Activated naive CD4-positive, alpha-beta T cell (primary cell): ENCODE measurements around the gene ERG.

Experiments used
- DNase-seq, 4 experiments: peaks; one replicate each; lab custom pipeline; 2025; lab: John Stamatoyannopoulos, UW

The ERG gene

GRCh38 chr21:38472412-38473108 is 25.7 kb downstream of the ERG start:
- no peak for DNase-seq

- DNase-seq = no peak
These were observed 26.5 kb downstream of the ERG start for GRCh38 chr21:38471766-38472165.

- DNase-seq = no peak
These were observed 27.5 kb downstream of the ERG start for GRCh38 chr21:38470755-38471154.

GRCh38 chr21:38469642-38470041 is 28.6 kb downstream of the ERG start:
- DNase-seq = no peak

GRCh38 chr21:38468989-38469388 is 29.3 kb downstream of the ERG start:
- DNase-seq = no peak

- no peak for DNase-seq
These were observed 30.4 kb downstream of the ERG start for GRCh38 chr21:38467911-38468310.

- no peak for DNase-seq
These were observed 30.9 kb downstream of the ERG start for GRCh38 chr21:38467374-38467773.

GRCh38 chr21:38460171-38460742 is 38.0 kb downstream of the ERG start:
- DNase-seq = no peak

GRCh38 chr21:38459490-38459889 is 38.8 kb downstream of the ERG start:
- no peak for DNase-seq

- DNase-seq = no peak
These were observed 42.9 kb downstream of the ERG start for GRCh38 chr21:38455403-38455802.

- no peak for DNase-seq
These were observed 43.6 kb downstream of the ERG start for GRCh38 chr21:38454702-38455101.

GRCh38 chr21:38454161-38454560 is 44.1 kb downstream of the ERG start:
- no peak for DNase-seq

- no peak for DNase-seq
These were observed 49.4 kb downstream of the ERG start for GRCh38 chr21:38448671-38449385.

GRCh38 chr21:38447611-38448010 is 50.7 kb downstream of the ERG start:
- DNase-seq = no peak

- DNase-seq = no peak
These were observed 53.6 kb downstream of the ERG start for GRCh38 chr21:38444691-38445090.

GRCh38 chr21:38443110-38443509 is 55.2 kb downstream of the ERG start:
- no peak for DNase-seq

GRCh38 chr21:38441153-38441552 is 57.1 kb downstream of the ERG start:
- DNase-seq = no peak

- DNase-seq = no peak
These were observed 57.5 kb downstream of the ERG start for GRCh38 chr21:38440746-38441145.

- DNase-seq = no peak
These were observed 58.3 kb downstream of the ERG start for GRCh38 chr21:38439957-38440356.

- DNase-seq = no peak
These were observed 58.9 kb downstream of the ERG start for GRCh38 chr21:38439426-38439825.

- no peak for DNase-seq
These were observed 59.8 kb downstream of the ERG start for GRCh38 chr21:38438462-38438893.

- DNase-seq = no peak
These were observed 61.9 kb downstream of the ERG start for GRCh38 chr21:38436341-38436740.

GRCh38 chr21:38434913-38435533 is 63.3 kb downstream of the ERG start:
- no peak for DNase-seq
